DMS53 treated with DMSO at 0.1 percent for 48 hours (cell line): ENCODE results near the gene KRTAP12-3.
"Not testable (repeated sequence)": the region's sequence is repeated elsewhere in the genome, so short reads cannot be mapped to it uniquely, and the experiment has no call there.

Source experiments
- DNase-seq: peaks from one replicate; lab custom pipeline; 2025; ENCODE audit not compliant: unreplicated experiment; lab: John Stamatoyannopoulos, UW

KRTAP12-3 gene, protein sequence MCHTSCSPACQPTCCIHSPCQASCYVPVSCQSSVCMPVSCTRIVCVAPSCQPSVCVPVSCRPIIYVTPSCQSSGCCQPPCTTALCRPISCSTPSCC

DNA sequence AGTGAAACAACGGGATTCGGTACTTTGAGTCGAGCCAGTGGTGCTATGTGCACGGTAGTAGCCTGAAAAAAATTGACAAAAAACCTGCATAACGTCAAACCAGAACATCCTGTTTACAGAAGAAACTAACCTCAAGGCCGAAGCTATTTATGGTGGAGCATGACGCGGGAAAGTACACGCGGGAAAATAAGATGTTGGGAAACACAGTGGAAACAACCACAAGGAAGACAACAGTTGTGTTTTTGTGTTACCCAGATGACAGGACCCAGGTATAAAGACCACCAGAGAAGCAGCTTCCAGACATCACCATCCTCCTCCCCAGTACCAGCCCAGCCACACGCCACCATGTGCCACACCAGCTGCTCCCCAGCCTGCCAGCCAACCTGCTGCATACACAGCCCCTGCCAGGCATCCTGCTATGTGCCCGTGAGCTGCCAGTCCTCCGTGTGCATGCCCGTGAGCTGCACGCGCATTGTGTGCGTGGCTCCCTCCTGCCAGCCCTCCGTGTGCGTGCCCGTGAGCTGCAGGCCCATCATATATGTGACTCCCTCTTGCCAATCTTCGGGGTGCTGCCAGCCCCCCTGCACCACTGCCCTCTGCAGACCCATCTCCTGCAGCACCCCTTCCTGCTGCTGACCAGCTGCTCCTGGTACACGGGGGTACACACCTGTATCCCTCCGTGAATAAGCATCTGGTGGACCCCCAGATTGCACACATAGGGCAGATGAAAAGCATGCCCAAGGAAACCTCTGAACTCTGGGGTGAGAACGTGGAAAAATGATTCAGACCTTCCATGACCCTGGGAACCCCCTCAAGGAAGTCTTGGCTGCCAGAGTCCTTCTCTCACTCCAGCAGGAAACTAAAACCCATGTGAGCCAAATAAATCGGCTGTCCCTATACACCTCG, at the start of gene KRTAP12-3:
TSS of gene KRTAP12-3 (plus strand) at position 298 of the 906 bp plus-strand sequence. CDS start at position 346, 48 bp downstream.
- DNase-seq: no peak

- no peak for DNase-seq
Measured at GRCh38 chr21:44609193-44609592, 48.5 kb upstream of the KRTAP12-3 start.

DNA sequence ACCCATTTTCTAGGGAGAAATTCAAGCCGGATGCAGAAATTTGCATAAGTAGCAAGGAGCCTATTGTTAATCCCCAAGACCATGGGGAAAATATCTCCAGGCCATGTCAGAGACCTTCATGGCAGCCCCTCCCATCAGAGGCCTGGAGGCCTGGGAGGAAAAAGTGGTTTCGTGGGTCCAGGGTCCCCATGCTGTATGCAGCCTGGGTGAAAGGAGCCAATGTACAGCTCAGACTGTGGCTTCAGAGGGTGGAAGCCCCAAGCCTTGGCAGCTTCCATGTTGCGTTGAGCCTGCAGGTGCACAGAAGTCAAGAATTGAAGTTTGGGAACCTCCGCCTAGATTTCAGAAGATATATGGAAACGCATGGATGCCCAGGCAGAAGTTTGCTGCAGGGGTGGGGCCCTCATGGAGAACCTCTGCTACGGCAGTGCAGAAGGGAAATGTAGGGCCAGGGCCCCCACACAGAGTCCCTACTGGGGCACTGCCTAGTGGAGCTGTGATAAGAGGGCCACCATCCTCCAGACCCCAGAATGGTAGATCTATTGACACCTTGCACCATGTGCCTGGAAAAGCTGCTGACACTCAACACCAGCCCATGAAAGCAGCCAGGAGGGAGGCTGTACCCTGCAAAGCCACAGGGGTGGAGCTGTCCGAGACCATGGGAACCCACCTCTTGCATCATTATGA, 47.4 kb upstream of the KRTAP12-3 start:
- DNase-seq: not testable (repeated sequence)

DNA sequence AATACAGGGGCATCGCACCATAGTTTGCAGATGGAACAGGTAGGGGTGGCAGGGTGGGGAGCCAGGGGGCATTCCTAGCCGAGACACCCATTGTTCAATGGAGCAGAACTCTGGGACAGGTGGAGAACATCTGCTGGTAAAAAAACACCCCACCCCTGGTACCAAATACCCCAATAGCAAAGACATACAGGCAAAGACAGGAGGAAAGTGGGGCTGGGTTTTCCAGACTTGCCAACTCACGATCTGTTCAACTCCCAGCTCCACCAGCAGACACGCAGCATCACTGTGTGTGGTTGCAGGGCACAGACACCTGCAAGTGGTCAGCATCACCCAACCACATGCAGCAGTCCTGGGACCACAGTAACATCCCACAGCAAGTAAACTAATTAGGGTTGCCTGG, 46.2 kb upstream of the KRTAP12-3 start:
- no peak for DNase-seq

DNA sequence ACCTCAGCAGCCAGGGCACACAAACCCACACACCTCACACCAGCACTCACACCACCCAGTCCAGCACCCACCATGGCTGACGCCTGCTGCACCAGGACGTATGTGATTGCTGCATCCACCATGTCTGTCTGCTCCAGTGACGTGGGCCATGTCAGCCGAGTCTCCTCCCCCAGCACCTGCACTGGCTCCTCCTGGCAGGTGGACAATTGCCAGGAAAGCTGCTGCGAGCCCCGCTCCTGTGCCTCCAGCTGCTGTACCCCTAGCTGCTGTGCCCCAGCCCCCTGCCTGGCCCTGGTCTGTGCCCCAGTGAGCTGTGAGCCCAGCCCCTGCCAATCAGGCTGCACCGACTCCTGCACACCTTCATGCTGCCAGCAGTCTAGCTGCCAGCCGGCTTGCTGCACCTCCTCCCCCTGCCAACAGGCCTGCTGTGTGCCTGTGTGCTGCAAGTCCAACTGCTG, 45.7 kb upstream of the KRTAP12-3 start, which contains the start of gene KRTAP10-8:
TSS of gene KRTAP10-8 (plus strand) at position 51 of the 458 bp plus-strand sequence. CDS start at position 73, 22 bp downstream.
- DNase-seq: no peak

DNA sequence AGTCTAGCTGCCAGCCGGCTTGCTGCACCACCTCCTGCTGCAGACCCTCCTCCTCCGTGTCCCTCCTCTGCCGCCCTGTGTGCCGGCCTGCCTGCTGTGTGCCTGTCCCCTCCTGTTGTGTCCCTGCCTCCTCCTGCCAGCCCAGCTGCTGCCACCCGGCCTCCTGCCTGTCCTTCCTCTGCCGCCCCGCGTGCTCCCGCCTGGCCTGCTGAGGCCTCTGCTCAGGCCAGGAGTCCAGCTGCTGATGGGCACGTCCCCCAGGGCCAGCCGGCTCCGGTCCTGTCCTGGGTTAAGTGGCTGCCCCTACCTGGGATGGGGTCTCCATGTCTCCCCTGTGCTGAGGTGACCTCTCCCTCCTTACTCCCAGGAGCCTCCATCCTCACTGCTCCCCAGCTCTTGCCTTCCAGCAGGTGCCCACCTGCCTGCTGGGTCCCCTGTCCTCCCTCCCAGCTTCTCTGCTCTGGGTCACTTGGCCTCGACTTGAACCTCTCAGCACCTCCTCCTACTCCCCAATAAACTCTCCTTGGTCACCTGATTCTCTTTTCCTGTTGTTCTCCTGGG, 45.0 kb upstream of the KRTAP12-3 start:
- no peak for DNase-seq

GRCh38 chr21:44613386-44614155, 44.2 kb upstream of the KRTAP12-3 start:
- no peak for DNase-seq

DNA sequence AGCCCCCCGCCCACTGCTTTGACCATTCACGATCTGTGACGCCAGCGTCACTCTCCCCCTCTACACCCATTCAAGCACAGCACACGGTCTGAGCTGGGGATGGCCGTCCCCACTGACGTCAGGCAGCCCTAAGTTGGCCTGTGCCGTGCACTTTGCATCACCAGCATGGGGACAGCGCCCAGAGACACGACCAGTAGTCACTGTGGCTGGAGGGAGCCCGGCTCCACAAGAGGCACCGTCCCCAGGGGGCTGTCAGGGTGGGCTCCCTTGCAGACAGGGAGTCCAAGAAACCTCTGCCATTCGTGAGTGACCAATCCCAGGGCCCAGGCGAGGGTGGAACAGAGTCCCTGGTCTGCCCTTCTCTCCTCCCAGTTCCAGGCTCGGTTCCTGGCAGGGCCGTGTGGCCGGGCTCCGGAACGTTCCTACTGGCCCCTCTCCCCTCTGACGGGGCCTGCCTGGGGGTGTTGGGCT, 43.5 kb upstream of the KRTAP12-3 start:
- no peak for DNase-seq

GRCh38 chr21:44614961-44615391, 42.8 kb upstream of the KRTAP12-3 start:
- DNase-seq: no peak

GRCh38 chr21:44615466-44615865, 42.3 kb upstream of the KRTAP12-3 start:
- DNase-seq: no peak

GRCh38 chr21:44615911-44616590, 41.7 kb upstream of the KRTAP12-3 start:
- DNase-seq: no peak

GRCh38 chr21:44616591-44616926, 41.2 kb upstream of the KRTAP12-3 start:
- DNase-seq: no peak

- no peak for DNase-seq
Measured at GRCh38 chr21:44617071-44617501, 40.6 kb upstream of the KRTAP12-3 start.

- DNase-seq: no peak
Measured at GRCh38 chr21:44618504-44618903, 39.2 kb upstream of the KRTAP12-3 start.

DNA sequence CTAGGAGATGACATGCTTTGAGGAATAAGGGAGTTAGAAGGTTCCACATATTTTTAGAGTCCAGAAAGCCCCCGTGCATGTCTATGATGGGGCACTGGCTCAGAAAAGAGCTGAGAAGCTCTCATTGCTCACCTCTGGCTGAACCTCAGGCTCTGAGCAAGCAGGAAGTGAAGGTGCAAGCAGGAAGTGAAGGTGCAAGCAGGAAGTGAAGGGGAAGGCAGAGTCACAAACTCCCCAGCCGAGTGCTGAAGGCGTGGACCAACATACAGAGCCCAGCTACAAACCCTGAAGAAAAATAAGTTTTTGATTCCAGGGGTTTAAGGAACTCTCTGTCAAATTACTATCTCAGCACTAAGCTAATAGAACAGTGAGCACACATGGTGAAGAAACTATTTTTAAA, 38.8 kb upstream of the KRTAP12-3 start:
- no peak for DNase-seq

DNA sequence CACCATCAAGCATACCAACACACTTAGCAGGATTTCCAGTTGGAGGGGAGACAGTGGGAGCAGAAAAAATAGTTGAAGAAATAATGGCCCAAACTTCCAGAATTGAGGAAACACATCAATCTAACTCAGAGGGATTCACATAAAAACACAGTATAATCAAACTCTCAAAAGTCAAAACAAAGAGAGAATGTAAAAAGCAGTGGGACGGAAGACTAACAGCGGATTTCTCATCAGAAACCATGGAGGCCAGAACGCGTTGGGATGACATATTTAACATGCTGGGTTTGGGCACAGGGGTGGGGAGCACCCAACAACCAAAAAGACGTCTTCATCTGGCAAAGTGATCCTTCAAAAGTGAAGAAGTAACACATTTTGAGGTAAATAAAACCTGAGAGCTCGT, 37.8 kb upstream of the KRTAP12-3 start:
- DNase-seq: no peak

DNA sequence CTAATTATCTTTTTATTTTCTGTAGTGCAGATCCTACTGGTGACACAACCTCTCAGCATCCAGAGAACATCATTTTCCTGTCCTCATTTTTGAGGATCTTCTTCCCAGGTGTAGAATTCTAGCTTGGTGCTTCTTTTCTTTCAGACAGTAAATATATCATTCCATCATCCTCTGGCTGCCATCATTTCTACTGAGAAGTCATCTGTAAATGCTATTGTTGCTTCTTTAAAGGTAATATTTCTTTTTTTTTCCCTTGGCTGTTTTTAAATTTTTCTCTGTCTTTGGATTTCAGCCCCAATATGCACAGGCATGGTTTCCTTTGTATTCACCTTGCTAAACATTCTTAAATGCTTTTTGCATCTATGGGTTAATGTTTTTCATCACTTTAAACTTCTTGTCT, 34.2 kb upstream of the KRTAP12-3 start:
- no peak for DNase-seq

DNA sequence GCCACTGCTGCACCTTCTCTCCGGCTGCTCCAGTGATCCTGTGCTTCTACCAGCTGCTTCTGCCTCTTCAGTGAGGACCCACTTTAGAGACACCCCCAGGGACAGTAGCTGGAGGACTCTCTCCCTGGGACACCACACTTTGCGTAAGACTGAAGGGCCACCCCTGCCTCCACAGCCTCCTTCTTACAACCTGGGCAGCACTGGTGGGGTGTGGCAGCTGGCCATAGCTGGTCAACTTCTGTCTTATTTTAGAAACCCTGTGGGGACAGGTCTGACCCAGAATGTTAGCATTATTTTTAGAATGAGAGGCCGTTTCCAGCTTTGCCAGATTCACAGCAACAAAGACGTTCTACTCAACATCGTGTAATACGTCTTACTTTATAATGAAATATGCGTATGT, 32.0 kb upstream of the KRTAP12-3 start:
- DNase-seq: no peak

- no peak for DNase-seq
Measured at GRCh38 chr21:44626262-44626661, 31.5 kb upstream of the KRTAP12-3 start.

- no peak for DNase-seq
Measured at GRCh38 chr21:44626673-44627143, 31.0 kb upstream of the KRTAP12-3 start, which contains the start of gene KRTAP10-9. KRTAP10-9 (plus strand) TSS chr21:44627093; CDS start chr21:44627172, 79 bp downstream.
